Testis (tissue), 2 donors: ENCODE data around the gene HOXC6.
"Not testable (repeated sequence)": the region's sequence is repeated elsewhere in the genome, so short reads cannot be mapped to it uniquely, and the experiment has no call there.

ENCODE experiments used
- POLR2A ChIP-seq: fragments of 450-650 bp; IDR thresholded peaks from one replicate; pipeline ENCODE4 v1.6.1; 2017; ENCODE audit warnings: antibody characterized with exemption, mild to moderate bottlenecking, moderate library complexity
- TF ChIP-seq, protein P1 (sequence below), 3 experiments: fragments of 450-650 bp in 2 of 3; fragments of 200-600 bp in 1 of 3; sonication (generic) in 1 of 3; IDR thresholded peaks; one replicate each; pipeline ENCODE4 v1.5.1; 2016 to 2019; ENCODE audit warnings: antibody characterized with exemption in 3 of 3, mild to moderate bottlenecking in 2 of 3, moderate library complexity in 1 of 3

DNA sequence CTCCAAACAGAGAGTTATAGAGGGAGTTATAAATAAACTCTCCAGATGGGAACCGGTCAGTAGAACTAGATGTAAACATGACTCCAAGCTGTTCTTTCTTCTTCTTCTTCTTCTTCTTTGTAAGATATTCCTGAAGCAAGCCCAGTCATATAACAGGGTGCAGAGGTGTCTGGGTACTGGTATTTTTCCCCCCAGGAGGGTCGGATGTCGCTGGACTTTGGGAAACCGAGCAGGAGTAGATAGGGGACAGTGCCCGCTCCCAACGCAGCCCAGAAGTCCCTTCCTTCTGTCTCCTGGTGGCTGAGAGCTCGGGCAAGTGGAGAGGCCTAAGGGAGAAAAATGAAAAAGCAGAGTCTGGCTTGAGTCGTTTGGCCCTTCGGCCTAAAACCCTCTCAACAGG, 50.9 kb downstream of the HOXC6 start:
- not testable (repeated sequence) for TF ChIP-seq POLR2A
- TF ChIP-seq, protein P1, sequence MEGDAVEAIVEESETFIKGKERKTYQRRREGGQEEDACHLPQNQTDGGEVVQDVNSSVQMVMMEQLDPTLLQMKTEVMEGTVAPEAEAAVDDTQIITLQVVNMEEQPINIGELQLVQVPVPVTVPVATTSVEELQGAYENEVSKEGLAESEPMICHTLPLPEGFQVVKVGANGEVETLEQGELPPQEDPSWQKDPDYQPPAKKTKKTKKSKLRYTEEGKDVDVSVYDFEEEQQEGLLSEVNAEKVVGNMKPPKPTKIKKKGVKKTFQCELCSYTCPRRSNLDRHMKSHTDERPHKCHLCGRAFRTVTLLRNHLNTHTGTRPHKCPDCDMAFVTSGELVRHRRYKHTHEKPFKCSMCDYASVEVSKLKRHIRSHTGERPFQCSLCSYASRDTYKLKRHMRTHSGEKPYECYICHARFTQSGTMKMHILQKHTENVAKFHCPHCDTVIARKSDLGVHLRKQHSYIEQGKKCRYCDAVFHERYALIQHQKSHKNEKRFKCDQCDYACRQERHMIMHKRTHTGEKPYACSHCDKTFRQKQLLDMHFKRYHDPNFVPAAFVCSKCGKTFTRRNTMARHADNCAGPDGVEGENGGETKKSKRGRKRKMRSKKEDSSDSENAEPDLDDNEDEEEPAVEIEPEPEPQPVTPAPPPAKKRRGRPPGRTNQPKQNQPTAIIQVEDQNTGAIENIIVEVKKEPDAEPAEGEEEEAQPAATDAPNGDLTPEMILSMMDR (IDR thresholded peaks at IDR 0.05): not testable (repeated sequence)
